Retina (tissue), 1 donor: ENCODE data around the gene PLA2G4C.
"Not testable (repeated sequence)": the region's sequence is repeated elsewhere in the genome, so short reads cannot be mapped to it uniquely, and the experiment has no call there.

Experiments used
- DNase-seq: peaks from one replicate; pipeline ENCODE4 v3.0.0-alpha.2; 2016

Gene PLA2G4C

GRCh38 chr19:48108997-48109782, 1.4 kb downstream of the PLA2G4C start:
- no peak for DNase-seq

DNA sequence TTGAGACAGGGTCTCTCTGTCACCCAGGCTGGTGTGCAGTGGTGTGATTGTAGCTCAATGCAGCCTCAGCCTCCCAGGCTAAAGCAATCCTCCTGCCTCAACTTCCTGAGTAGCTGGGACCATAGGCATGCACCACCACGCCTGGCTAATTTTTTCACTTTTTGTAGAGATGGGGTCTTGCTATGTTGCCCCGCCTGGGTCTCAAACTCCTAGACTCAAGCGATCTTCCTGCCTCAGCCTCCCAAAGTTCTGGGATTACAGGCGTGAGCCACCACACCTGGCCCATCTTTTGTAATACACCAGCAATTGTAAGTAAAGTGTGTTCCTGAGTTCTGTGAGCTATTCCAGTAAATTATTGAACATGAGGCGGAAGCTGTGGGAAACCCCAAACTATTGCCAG, 6.7 kb downstream of the PLA2G4C start:
- no peak for DNase-seq

DNA sequence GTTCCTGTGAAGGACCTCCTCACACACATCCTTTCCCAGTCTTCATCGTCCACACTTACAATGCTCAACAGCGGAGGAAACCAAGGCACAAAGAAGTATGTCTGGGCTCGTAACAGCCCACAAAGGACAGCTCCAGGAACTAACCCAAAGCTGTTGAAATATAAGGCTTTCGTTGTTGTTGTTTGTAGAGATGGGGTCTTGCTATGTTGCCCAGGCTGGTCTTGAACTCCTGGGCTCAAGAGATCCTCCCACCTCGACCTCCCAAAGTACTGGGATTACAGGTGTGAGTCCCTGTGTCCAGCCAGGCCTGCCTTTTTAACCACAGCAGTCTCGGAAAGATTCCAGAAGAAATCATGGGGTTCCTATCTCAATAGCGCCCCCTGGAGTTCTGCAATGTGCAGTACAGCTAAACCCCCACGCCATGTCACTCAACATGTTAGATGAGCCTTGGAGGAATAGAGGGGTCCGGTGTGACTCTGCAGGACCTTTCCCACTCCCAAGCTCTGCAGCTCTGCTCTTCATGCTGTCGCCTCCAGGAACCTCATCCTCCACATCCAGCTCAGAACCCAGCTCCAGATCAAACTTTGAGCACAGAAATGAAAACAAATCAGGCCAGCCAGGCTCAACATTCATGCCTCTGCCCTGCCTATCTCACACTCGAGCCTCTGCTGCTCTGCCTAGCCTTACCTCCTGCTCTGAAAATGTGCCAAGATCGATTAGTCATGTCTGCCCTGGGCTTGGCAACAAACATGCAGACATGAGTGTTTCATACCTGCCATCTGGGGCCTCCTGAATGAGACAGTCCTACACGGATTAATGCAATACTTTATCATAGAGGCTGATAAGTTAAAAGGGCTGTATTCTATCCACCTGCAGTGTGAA, 7.5 kb downstream of the PLA2G4C start:
- DNase-seq, result peak; percentile 46

- DNase-seq, result no peak
Observed at GRCh38 chr19:48095612-48096175, 14.9 kb downstream of the PLA2G4C start.

DNA sequence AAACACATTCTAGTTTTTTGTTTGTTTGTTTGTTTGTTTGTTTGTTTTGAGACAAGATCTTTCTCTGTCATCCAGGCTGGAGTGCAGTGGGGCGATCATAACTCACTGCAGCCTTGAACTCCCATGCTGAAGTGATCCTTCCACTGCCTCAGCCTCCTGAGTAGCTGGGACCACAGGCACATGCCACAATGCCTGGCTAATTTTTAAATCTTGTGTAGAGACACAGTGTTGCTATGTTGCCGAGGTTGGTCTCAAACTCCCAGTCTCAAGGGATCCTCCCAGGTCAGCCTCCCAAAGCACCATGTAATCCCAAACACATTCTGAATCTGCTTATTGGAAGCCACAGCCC, 15.8 kb downstream of the PLA2G4C start:
- DNase-seq, result no peak

- DNase-seq, result no peak
Observed at GRCh38 chr19:48094129-48094854, 16.3 kb downstream of the PLA2G4C start.

- not testable (repeated sequence) for DNase-seq
Observed at GRCh38 chr19:48091111-48091718, 19.4 kb downstream of the PLA2G4C start.

GRCh38 chr19:48090281-48090802, 20.3 kb downstream of the PLA2G4C start:
- no peak for DNase-seq

- not testable (repeated sequence) for DNase-seq
Observed at GRCh38 chr19:48088991-48089390, 21.6 kb downstream of the PLA2G4C start.

DNA sequence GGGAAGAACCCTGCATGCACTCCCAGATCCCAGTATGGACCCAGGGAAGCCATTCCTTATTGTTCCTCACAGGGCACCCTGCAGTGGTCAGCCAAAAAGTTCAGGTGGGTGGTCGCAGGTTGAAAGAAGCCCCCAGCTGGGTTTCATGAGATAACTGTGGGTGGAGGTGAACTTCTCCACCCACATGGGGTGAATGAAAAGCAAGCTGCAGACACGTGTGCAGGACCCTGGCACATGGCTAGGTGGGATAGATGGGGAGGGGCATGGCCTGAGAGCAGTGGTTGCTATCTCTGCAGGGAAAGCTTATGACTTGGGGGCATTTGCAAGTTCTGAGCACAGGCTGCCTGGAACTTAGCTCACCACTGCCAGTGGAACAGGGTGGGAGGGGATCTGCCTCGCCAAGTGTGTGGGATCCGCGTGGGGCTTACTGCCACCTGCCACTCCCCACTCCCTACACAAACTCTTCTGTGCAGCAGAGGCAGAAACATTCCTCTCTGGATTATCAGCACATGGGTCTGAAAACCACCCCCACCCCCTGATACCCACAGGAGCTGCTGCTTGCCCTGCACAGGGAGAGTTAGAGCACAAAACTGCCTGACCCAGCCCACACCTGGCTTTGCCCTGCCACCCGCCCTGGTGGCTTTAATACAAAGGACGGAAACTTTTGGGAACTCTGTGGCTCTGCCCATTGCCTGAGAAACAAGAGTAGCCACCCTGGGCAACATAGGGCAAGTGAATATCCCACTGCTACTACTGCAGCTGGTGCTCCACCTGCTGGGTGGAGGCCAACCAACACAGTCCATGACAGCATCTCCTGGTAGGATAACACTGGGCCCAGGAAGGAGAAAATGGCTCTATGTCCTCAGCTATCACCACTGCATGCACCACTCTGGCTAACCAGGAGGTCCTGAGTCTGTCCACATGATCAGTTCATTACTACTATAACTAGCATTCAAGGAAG, 24.4 kb downstream of the PLA2G4C start:
- DNase-seq, result no peak

DNA sequence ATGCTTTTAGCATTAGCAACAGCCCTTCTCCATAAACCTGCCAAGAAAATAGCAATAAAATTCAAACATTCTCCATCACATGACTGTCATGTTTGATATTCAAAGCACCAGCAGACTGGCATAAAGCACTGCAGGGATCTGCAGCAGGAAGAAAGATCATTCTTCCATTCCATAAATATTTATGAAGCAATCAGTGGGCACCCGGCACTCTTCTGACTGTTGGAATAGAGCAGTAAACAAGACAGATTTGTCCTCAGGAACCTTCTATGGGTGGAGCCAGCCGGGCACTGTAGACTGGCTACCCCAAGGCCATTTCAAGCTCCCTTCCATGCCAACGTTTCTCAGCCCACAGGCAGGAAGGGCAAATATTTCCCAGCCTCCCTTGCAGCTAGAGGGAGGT, 25.5 kb downstream of the PLA2G4C start:
- DNase-seq, result no peak

- DNase-seq, result no peak
Observed at GRCh38 chr19:48081106-48081505, 29.5 kb downstream of the PLA2G4C start.

DNA sequence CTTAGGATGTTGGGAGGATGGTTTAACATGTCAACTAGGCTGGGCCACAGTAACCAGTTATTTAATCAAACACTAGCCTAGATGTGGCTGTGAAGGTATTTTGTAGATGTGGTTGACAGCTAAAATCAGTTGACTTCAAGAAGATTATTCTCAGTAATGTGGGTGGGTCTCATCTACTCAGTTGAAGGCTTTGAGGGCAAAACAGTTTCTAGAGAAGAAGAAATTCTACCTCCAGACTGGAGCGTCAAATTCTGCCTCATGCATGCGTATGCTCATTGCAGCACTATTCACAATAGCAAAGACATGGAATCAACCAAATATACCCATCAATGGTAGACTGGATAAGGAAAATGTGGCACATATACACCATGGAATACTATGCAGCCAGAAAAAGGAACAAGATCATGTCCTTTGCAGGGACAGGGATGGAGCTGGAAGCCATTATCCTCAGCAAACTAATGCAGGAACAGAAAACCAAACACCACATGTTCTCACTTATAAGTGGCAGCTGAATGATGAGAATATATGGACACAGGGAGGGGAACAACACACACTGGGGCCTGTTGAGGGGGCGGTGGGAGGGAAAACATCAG, 40.3 kb downstream of the PLA2G4C start:
- DNase-seq, result not testable (repeated sequence)

DNA sequence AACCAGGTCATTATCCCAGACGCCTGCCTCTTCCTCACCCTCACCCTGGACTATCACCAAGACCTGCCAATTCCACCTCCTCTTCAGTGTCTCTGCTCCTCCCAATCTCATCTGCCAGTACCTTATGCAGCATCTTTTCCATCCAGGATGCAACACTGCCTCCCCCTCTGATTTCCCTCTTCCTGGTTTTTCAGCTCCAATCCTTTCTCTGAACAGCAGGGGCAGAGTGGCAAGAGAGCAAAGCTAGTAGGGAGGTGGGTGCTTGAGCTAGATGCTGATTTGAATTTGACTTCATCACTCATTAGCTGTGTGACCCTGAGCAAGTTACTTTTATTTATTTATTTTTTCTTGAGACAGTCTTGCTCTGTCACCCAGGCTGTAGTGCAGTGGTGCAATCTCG, 41.2 kb downstream of the PLA2G4C start:
- DNase-seq, result no peak

DNA sequence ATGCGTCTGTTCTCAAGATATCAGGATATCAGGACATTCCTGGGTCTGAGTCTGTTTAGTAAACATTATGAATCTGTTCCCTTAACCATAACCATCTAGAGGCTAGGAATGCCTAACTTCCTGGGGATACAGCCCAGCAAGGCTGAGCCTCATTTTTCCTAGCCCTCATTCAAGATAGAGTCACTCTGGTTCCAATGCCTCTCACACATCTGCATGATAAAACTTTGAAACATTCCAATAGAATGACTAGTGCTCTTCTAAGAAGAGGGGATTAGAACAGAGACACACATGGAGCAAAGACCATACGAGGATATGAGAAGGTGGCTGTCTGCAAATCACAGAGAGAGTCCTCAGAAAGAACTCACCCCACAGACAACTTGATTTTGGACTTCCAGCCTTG, 46.1 kb downstream of the PLA2G4C start:
- no peak for DNase-seq

- DNase-seq, result no peak
Observed at GRCh38 chr19:48061401-48062344, 48.9 kb downstream of the PLA2G4C start.

DNA sequence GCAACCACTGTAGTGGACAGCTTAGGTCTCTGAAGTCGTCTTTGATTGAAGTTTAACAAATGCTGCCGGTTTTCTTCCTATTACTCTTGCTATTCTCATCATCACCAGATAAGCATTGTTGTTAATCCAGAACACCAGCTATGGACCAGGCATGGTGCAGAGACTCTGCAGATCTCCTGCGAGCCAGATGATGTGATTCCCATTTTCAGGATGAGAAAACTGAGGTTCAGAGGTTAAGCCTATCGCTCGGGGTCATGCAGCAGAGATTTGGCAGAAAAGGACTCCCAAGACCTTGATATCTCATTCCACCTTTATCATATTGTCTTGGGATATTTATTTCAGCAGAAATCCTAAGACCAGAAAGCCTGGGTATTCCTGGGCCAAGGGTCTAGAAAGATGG, 50.2 kb downstream of the PLA2G4C start:
- DNase-seq, result no peak

DNA sequence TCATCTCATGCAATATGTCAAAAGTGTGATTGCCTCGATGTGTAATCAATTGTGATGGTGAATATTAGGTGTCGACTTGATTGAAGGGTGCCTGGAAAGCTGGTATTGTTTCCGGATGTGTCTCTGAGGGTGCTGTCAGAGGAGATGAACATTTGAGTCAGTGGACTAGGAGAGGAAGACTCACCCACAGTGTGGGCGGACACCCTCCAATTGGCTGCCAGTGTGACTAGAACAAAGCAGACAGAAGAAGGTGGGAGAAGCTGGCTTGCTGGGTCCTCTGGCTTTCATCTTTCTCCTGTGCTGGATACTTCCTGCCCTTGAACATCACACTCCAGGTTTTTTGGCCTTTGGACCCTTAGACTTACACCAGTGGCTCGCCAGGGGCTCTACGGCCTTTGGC, 51.3 kb downstream of the PLA2G4C start:
- DNase-seq, result no peak

- no peak for DNase-seq
Observed at GRCh38 chr19:48053856-48054255, 56.8 kb downstream of the PLA2G4C start.

DNA sequence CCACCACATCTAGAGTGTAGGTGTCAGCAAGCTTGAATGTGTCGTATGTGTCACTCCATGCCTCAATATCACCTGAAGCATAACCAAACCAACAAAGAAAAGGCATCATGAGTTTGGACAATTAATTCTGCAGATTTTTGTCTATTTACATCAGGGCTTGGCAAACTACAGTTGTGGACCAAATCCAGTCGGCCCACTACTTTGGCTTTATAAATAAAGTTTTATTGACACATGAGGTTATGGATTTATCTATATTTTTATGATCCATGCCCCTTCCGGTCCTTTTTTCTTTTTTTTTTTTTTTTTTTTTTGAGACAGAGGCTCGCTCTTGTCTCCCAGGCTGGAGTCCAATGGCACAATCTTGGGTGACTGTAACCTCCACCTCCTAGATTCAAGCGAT, 57.5 kb downstream of the PLA2G4C start:
- no peak for DNase-seq
